ENCODE data around the gene ANKRD34C.

DNA sequence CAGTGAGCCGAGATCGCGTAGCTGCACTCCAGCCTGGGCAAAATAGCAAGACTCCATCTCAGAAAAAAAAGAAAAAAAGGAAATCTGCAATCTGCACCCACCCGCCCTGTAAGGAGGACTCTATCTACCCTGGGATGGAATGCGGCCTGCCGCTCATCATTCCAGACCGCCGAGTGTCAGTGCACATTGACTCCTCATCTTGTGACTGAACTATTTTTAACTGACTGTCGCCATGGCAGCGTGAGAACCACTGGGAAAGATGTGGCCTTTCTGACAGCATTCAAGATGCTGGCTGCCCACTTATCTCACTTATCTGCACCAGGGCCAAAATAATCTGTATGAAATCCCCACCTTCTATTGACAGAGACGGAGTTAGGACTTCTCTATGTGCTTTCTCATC is 38.8 kb upstream of the ANKRD34C start:
- TF ChIP-seq, protein P1, sequence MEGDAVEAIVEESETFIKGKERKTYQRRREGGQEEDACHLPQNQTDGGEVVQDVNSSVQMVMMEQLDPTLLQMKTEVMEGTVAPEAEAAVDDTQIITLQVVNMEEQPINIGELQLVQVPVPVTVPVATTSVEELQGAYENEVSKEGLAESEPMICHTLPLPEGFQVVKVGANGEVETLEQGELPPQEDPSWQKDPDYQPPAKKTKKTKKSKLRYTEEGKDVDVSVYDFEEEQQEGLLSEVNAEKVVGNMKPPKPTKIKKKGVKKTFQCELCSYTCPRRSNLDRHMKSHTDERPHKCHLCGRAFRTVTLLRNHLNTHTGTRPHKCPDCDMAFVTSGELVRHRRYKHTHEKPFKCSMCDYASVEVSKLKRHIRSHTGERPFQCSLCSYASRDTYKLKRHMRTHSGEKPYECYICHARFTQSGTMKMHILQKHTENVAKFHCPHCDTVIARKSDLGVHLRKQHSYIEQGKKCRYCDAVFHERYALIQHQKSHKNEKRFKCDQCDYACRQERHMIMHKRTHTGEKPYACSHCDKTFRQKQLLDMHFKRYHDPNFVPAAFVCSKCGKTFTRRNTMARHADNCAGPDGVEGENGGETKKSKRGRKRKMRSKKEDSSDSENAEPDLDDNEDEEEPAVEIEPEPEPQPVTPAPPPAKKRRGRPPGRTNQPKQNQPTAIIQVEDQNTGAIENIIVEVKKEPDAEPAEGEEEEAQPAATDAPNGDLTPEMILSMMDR (conservative IDR thresholded peaks at IDR 0.05; ENCODE audit: low read depth in 2 of 2) = no peak
- TF ChIP-seq EZH2 (IDR thresholded peaks at IDR 0.05; ENCODE audit: low read depth, unreplicated experiment) = no peak
- TF ChIP-seq, protein P2, sequence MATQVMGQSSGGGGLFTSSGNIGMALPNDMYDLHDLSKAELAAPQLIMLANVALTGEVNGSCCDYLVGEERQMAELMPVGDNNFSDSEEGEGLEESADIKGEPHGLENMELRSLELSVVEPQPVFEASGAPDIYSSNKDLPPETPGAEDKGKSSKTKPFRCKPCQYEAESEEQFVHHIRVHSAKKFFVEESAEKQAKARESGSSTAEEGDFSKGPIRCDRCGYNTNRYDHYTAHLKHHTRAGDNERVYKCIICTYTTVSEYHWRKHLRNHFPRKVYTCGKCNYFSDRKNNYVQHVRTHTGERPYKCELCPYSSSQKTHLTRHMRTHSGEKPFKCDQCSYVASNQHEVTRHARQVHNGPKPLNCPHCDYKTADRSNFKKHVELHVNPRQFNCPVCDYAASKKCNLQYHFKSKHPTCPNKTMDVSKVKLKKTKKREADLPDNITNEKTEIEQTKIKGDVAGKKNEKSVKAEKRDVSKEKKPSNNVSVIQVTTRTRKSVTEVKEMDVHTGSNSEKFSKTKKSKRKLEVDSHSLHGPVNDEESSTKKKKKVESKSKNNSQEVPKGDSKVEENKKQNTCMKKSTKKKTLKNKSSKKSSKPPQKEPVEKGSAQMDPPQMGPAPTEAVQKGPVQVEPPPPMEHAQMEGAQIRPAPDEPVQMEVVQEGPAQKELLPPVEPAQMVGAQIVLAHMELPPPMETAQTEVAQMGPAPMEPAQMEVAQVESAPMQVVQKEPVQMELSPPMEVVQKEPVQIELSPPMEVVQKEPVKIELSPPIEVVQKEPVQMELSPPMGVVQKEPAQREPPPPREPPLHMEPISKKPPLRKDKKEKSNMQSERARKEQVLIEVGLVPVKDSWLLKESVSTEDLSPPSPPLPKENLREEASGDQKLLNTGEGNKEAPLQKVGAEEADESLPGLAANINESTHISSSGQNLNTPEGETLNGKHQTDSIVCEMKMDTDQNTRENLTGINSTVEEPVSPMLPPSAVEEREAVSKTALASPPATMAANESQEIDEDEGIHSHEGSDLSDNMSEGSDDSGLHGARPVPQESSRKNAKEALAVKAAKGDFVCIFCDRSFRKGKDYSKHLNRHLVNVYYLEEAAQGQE (IDR thresholded peaks at IDR 0.05; ENCODE audit: unreplicated experiment) = no peak
- no peak for TF ChIP-seq CREB1 (CRISPR knock-in tag; IDR thresholded peaks at IDR 0.05; ENCODE audit: low read depth)
- no peak for TF ChIP-seq JUNB (IDR thresholded peaks at IDR 0.05; ENCODE audit: unreplicated experiment)
- TF ChIP-seq STAT1 (IDR thresholded peaks at IDR 0.05; ENCODE audit: unreplicated experiment) = no peak
- no peak for TF ChIP-seq EZH2phosphoT487 (IDR thresholded peaks at IDR 0.05; ENCODE audit: unreplicated experiment)

All from GM23338 (cell line).